ENCODE measurements around the gene MRPL2. TPM values are rescaled to one million over a fixed set of nuclear protein-coding genes. Genes with fewer than 3 reads are reported as not detected.
"Not testable (repeated sequence)": the region's sequence is repeated elsewhere in the genome, so short reads cannot be mapped to it uniquely, and the experiment has no call there.

The MRPL2 gene
- total and polyA plus RNA-seq, 2 donors (not counting 1 experiment from before 2014, with no cell fraction given), result 45.6 to 52.8 TPM

DNA sequence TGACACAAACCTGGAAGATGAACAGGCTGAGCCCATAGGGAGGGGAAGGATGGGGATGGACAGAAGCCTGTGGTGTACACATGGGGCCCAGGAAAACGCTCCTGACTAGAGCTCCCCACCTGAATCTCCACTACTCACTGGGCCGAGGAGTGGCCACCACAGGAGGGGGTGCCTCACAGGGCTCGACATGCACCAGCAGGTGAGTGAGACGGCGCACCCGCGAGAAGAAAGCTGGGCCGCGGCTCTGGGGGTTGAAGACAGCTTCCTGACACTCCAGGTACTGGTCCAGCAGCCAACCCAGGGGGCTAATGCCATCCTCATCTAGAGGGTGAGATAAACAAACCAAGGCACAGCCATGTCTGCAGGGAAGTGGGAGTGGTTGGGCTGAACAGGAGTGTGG, 15.9 kb downstream of the MRPL2 start:
- H3K9me3 ChIP-seq (ENCODE audit: control extremely low read depth in 1 of 3, control insufficient read depth in 2 of 3, insufficient read depth in 1 of 3, low read length in 2 of 3), result no peaks in the 10 kb centered on the region
- no peaks in the 10 kb centered on the region for H3K79me2 ChIP-seq (ENCODE audit: control insufficient read depth, insufficient read depth, low read length)
- no peaks in the 10 kb centered on the region for H3K27me3 Mint-ChIP-seq
- POLR2A ChIA-PET, result interaction anchor here (0.5 kb wide), 1 partner anchor 50 kb away, joined by 11 read pairs; no protein-coding TSS in a partner anchor
- no peak overlapping the region for H3K27ac Mint-ChIP-seq
- TF ChIP-seq, protein P1, sequence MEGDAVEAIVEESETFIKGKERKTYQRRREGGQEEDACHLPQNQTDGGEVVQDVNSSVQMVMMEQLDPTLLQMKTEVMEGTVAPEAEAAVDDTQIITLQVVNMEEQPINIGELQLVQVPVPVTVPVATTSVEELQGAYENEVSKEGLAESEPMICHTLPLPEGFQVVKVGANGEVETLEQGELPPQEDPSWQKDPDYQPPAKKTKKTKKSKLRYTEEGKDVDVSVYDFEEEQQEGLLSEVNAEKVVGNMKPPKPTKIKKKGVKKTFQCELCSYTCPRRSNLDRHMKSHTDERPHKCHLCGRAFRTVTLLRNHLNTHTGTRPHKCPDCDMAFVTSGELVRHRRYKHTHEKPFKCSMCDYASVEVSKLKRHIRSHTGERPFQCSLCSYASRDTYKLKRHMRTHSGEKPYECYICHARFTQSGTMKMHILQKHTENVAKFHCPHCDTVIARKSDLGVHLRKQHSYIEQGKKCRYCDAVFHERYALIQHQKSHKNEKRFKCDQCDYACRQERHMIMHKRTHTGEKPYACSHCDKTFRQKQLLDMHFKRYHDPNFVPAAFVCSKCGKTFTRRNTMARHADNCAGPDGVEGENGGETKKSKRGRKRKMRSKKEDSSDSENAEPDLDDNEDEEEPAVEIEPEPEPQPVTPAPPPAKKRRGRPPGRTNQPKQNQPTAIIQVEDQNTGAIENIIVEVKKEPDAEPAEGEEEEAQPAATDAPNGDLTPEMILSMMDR (IDR thresholded peaks at IDR 0.05), result no peak
- no peak for TF ChIP-seq EZH2 (IDR thresholded peaks at IDR 0.05; ENCODE audit: borderline replicate concordance, insufficient read depth, low read depth, low read length, poor library complexity, severe bottlenecking)
- H3K27ac ChIP-seq (ENCODE audit: low read length in 2 of 2), result no peak overlapping the region
- H2AFZ ChIP-seq (ENCODE audit: insufficient read depth, low read depth, low read length, poor library complexity, severe bottlenecking), result no peak overlapping the region
- CTCF ChIA-PET, result no interaction called here
- H3K4me1 ChIP-seq (ENCODE audit: control insufficient read depth in 2 of 2, insufficient read depth in 2 of 2, low read length in 2 of 2), result no peaks in the 10 kb centered on the region
- 98% methylated on average over 8 of the region's 9 CpGs for WGBS (ENCODE audit: insufficient coverage)
- no peak overlapping the region for H3K4me3 Mint-ChIP-seq
- DNase-seq, result no peak
- H3K27me3 ChIP-seq (replicated peaks in 1 of 4; ENCODE audit: control extremely low read depth in 1 of 4, control insufficient read depth in 3 of 4, insufficient read depth in 4 of 4, low read length in 3 of 4), result no peaks in the 10 kb centered on the region
- no peak for ATAC-seq (ENCODE audit: low read depth)
- intact Hi-C loops (cut with micrococcal nuclease), result no loop called here
- H3K9me3 Mint-ChIP-seq (ENCODE audit: insufficient read depth), result no peaks in the 10 kb centered on the region
- H3K4me2 ChIP-seq (replicated peaks; ENCODE audit: low read depth, low read length, poor library complexity, severe bottlenecking), result no peak overlapping the region
- H3K4me1 Mint-ChIP-seq, result no peaks in the 10 kb centered on the region
- H4K20me1 ChIP-seq (ENCODE audit: control insufficient read depth, insufficient read depth, low read length, poor library complexity, severe bottlenecking), result no peaks in the 10 kb centered on the region
- no peak overlapping the region for H3K4me3 ChIP-seq (ENCODE audit: control extremely low read depth in 1 of 5, extremely low read depth in 1 of 5, insufficient read depth in 1 of 5, low read depth in 2 of 5, low read length in 4 of 5)
- H3K36me3 ChIP-seq (replicated peaks in 1 of 2; ENCODE audit: control extremely low read depth in 1 of 2, control insufficient read depth in 1 of 2, extremely low read depth in 1 of 2, insufficient read depth in 2 of 2, low read length in 1 of 2), result peaks cover 0 to 44% of the 10 kb centered on the region in 2 experiments
- H3K9ac ChIP-seq (ENCODE audit: low read length), result no peak overlapping the region

DNA sequence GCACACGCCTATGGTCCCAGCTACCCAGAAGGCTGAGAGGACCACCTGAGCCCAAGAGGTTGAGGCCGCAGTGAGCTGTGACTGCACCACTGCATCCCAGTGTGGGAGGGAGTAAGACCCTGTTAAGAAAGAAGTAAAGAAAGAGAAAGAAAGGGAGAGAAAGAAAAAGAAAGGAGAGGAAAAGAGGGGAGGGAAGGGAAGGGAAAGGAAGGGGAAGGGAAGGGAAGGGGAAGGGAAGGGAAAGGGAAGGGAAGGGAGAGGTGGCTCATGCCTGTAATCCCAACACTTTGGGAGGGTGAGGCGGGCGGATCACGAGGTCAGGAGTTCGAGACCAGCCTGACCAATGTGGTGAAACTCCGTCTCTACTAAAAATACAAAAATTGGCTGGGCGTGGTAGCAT, 17.8 kb downstream of the MRPL2 start:
- intact Hi-C loops (cut with micrococcal nuclease); H3K27ac ChIP-seq (ENCODE audit: low read length in 2 of 2); H3K9me3 ChIP-seq (ENCODE audit: control extremely low read depth in 1 of 3, control insufficient read depth in 2 of 3, insufficient read depth in 1 of 3, low read length in 2 of 3); H4K20me1 ChIP-seq (ENCODE audit: control insufficient read depth, insufficient read depth, low read length, poor library complexity, severe bottlenecking); H3K27me3 ChIP-seq (replicated peaks in 1 of 4; ENCODE audit: control extremely low read depth in 1 of 4, control insufficient read depth in 3 of 4, insufficient read depth in 4 of 4, low read length in 3 of 4); H3K27ac Mint-ChIP-seq; H3K9me3 Mint-ChIP-seq (ENCODE audit: insufficient read depth); H3K9ac ChIP-seq (ENCODE audit: low read length); CTCF ChIA-PET; H3K4me3 Mint-ChIP-seq; H3K4me1 Mint-ChIP-seq; H3K4me2 ChIP-seq (replicated peaks; ENCODE audit: low read depth, low read length, poor library complexity, severe bottlenecking); H3K79me2 ChIP-seq (ENCODE audit: control insufficient read depth, insufficient read depth, low read length); H3K4me1 ChIP-seq (ENCODE audit: control insufficient read depth in 2 of 2, insufficient read depth in 2 of 2, low read length in 2 of 2); DNase-seq; H3K27me3 Mint-ChIP-seq; H2AFZ ChIP-seq (ENCODE audit: insufficient read depth, low read depth, low read length, poor library complexity, severe bottlenecking); H3K4me3 ChIP-seq (ENCODE audit: control extremely low read depth in 1 of 5, extremely low read depth in 1 of 5, insufficient read depth in 1 of 5, low read depth in 2 of 5, low read length in 4 of 5); ATAC-seq (ENCODE audit: low read depth): not testable (repeated sequence)
- peaks cover 0 to 45% of the 10 kb centered on the region in 2 experiments for H3K36me3 ChIP-seq (replicated peaks in 1 of 2; ENCODE audit: control extremely low read depth in 1 of 2, control insufficient read depth in 1 of 2, extremely low read depth in 1 of 2, insufficient read depth in 2 of 2, low read length in 1 of 2)
- POLR2A ChIA-PET, result interaction anchor here (0.6 kb wide), 1 partner anchor 189 kb away, joined by 4 read pairs; no protein-coding TSS in a partner anchor
- WGBS (ENCODE audit: insufficient coverage), result 100% methylated on average over 3 of the region's 8 CpGs

Data from B cell (primary cell).